ENCODE measurements around the gene SLC12A7. TPM values are rescaled to one million over a fixed set of nuclear protein-coding genes. Genes with fewer than 3 reads are reported as not detected.

Gene SLC12A7
- total RNA-seq, 1 donor from 2014 or later = 80.8 TPM

DNA sequence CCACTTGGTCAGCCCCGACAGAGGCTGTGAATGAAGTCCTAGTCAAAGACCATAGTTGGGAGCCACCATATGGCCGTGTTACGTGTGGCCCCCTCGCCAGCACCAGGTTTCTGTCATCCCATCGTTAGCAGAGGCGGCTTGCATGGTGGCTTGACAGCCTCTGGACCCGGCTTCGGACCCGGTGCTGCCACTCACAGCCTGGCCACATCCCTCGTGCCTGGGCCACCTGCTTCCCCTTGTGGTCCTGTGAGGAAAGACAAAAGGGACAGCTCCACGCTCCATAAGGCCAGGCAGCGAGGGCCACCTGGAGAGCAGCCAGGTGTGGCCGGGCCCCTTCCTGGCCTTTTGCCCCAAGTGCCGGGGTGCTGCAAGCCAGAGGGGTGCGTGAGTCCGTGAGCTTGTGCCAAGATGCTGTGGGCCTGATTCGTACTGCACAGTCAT, 97.1 kb downstream of the SLC12A7 start:
- Mint-ChIP-seq H3K9me3 (ENCODE audit: low read depth) (no peaks in the 10 kb centered on the region), H3K4me1 (ENCODE audit: low read depth) (peaks cover 16% of the 10 kb centered on the region), H3K4me3 (ENCODE audit: low read depth) (no peak overlapping the region), H3K27ac (no peak overlapping the region), H3K36me3 (ENCODE audit: insufficient read depth) (no peaks in the 10 kb centered on the region), H3K27me3 (no peaks in the 10 kb centered on the region)
- DNase-seq (ENCODE audit: low spot score, unreplicated experiment) = no peak
- TF ChIP-seq, protein P1, sequence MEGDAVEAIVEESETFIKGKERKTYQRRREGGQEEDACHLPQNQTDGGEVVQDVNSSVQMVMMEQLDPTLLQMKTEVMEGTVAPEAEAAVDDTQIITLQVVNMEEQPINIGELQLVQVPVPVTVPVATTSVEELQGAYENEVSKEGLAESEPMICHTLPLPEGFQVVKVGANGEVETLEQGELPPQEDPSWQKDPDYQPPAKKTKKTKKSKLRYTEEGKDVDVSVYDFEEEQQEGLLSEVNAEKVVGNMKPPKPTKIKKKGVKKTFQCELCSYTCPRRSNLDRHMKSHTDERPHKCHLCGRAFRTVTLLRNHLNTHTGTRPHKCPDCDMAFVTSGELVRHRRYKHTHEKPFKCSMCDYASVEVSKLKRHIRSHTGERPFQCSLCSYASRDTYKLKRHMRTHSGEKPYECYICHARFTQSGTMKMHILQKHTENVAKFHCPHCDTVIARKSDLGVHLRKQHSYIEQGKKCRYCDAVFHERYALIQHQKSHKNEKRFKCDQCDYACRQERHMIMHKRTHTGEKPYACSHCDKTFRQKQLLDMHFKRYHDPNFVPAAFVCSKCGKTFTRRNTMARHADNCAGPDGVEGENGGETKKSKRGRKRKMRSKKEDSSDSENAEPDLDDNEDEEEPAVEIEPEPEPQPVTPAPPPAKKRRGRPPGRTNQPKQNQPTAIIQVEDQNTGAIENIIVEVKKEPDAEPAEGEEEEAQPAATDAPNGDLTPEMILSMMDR (IDR thresholded peaks at IDR 0.05; ENCODE audit: unreplicated experiment) = no peak

GRCh38 chr5:1014346-1014745, 97.5 kb downstream of the SLC12A7 start:
- H3K27me3 Mint-ChIP-seq = no peaks in the 10 kb centered on the region
- no peaks in the 10 kb centered on the region for H3K9me3 Mint-ChIP-seq (ENCODE audit: low read depth)
- H3K36me3 Mint-ChIP-seq (ENCODE audit: insufficient read depth) = no peaks in the 10 kb centered on the region

DNA sequence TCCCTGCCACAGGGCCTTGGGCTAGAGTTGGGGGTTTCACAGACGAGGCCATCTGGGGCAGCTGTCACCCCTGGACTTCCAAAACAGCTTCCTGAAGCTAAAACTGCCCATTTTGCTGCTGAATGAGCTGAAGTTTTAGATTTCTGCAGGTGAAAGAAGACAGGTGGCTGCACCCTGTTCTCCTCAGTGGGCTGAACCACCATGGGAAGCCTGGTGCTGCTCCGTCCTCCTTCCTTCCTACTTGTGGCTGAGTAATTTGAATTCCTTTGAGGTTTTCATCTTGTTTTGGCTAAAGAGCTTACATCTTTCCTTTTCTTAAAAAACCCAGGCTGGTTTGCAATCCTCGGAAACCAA, 97.9 kb downstream of the SLC12A7 start:
- no peak overlapping the region for H3K4me3 Mint-ChIP-seq (ENCODE audit: low read depth)

More at GRCh38 chr5:1014346-1014745, 97.5 kb downstream of the SLC12A7 start:
- Mint-ChIP-seq H3K4me3 (ENCODE audit: low read depth) (no peak overlapping the region), H3K4me1 (ENCODE audit: low read depth) (peaks cover 19% of the 10 kb centered on the region), H3K27ac (no peak overlapping the region)
- TF ChIP-seq, protein P1 (IDR thresholded peaks at IDR 0.05; ENCODE audit: unreplicated experiment) = no peak
- no peak for DNase-seq (ENCODE audit: low spot score, unreplicated experiment)

DNA sequence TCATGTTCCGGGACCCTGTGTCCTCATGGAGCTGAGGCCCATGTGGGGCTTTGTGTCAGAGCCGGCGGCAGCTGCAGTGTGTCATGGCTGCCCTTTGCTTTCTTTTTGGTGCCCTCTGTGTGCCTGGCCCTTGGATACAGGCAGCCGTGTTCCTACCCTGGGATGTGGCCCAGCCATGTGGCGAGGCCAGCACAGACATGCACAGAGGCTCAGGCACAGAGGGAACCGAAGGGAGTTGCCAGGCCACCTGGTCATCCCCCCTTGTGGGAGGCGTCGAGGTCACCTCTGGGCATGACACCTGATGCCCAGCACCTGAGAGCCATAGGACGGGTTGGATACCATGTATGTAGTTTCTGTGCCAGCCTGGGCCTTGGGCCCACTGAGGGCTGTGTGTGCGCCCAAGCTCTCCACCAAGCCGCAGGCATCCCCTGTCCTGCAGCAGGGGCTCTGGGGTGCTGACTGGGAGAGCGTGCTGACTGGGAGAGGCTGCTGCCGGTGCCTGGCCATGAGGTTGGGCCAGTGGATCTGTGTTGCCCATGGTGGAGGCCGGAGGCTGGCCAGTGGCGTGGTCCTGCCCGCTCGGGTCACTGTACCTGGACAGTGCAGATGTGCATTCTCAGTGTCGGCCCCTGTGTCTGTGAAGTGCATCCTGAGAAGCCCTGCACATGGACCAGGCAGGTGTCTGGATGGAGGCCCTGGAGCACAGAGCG, 98.5 kb downstream of the SLC12A7 start:
- Mint-ChIP-seq H3K9me3 (ENCODE audit: low read depth) (no peaks in the 10 kb centered on the region), H3K4me3 (ENCODE audit: low read depth) (no peak overlapping the region), H3K27ac (no peak overlapping the region), H3K27me3 (no peaks in the 10 kb centered on the region), H3K4me1 (ENCODE audit: low read depth) (peaks cover 19% of the 10 kb centered on the region), H3K36me3 (ENCODE audit: insufficient read depth) (no peaks in the 10 kb centered on the region)
- no peak for DNase-seq (ENCODE audit: low spot score, unreplicated experiment)
- TF ChIP-seq, protein P1 (IDR thresholded peaks at IDR 0.05; ENCODE audit: unreplicated experiment) = no peak

More for the DNA sequence above, 97.9 kb downstream of the SLC12A7 start:
- no peaks in the 10 kb centered on the region for H3K36me3 Mint-ChIP-seq (ENCODE audit: insufficient read depth)
- H3K27me3 Mint-ChIP-seq = no peaks in the 10 kb centered on the region
- H3K4me1 Mint-ChIP-seq (ENCODE audit: low read depth) = peaks cover 19% of the 10 kb centered on the region
- no peak for DNase-seq (ENCODE audit: low spot score, unreplicated experiment)
- no peak overlapping the region for H3K27ac Mint-ChIP-seq
- TF ChIP-seq, protein P1 (IDR thresholded peaks at IDR 0.05; ENCODE audit: unreplicated experiment) = no peak
- H3K9me3 Mint-ChIP-seq (ENCODE audit: low read depth) = no peaks in the 10 kb centered on the region

DNA sequence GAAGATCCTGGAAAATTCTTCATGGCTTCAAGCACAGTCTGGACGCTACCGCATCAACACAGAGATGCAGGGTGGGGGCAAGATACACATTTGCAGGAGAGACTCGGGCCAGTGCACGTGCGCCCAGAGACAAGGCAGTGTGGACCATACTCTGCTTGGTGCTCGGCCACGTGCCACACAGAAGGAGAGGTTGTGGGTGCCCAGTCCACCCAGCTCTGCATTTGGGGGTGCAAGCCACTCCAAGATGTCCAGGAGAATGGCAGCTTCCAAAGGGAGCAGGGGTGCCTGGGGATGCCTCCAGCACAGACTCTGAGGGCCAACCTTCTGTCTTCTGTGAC, 99.0 kb downstream of the SLC12A7 start:
- H3K27ac Mint-ChIP-seq = no peak overlapping the region
- no peak overlapping the region for H3K4me3 Mint-ChIP-seq (ENCODE audit: low read depth)
- H3K36me3 Mint-ChIP-seq (ENCODE audit: insufficient read depth) = no peaks in the 10 kb centered on the region
- DNase-seq (ENCODE audit: low spot score, unreplicated experiment) = no peak
- TF ChIP-seq, protein P1 (IDR thresholded peaks at IDR 0.05; ENCODE audit: unreplicated experiment) = no peak
- peaks cover 2% of the 10 kb centered on the region for H3K27me3 Mint-ChIP-seq
- peaks cover 20% of the 10 kb centered on the region for H3K4me1 Mint-ChIP-seq (ENCODE audit: low read depth)
- H3K9me3 Mint-ChIP-seq (ENCODE audit: low read depth) = no peaks in the 10 kb centered on the region
